HUDEP-2 (cell line): ENCODE measurements around the gene PDLIM5.

Experiments
- DNase-seq, 76 experiments: peaks; one replicate each; lab custom pipeline; 2025; ENCODE audit not compliant: unreplicated experiment in 76 of 76; lab: John Stamatoyannopoulos, UW

The PDLIM5 gene

DNA sequence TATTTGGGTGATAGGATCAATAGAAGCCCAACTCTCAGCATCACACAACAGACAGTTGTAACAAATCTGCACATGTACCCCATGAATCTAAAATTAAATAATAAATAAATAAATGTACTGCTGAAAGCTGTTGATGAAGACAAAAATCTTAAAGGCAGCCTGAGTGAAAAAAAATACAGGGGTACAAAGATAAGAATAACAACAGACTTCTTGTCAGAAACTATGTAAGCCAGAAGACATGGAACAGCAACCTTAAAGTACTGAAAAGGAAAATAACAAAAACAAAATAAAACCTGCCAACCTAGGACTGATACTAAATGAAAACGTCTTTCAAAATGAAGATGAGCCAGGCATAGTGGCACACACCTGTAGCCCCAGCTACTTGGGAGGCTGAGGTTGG lies 25.0 kb upstream of the PDLIM5 start:
- DNase-seq = no peak

DNA sequence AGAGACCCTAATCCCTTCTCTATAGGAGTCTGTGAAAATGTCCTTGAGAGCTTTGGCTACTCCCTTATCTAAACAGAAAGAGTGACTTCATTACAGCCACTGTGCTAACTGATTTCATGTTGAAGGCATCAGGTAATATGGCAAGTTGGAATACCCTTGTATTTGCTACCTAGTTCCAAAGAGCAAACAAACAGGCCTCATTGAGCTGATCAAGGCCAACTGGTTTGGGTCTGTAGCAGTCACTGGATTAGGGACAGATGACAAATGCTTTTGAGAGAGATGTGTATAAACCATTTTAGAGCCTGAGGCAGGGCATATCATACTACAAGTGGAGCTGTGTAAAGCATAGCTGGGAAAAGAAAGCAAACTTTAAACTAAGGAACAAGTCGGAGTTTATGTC lies 22.9 kb upstream of the PDLIM5 start:
- no peak for DNase-seq

DNA sequence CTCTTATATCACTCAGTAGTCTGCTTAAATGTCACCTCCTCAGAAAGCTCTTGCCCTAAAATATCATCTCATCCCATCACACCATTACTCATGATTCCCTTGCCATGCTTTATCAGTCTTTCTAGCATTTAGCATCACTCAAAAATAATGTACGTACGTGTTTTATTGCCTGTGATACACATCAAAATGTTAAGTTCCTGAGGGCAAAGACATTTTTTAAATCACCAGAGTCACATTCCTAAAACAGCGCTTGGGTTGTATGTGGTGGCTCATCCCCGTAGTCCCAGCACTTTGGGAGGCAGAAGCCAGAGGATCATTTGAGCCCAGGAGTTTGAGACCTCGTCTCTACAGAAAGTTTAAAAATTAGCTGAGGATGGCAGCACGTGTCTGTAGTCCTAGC lies 21.3 kb upstream of the PDLIM5 start:
- DNase-seq = no peak

DNA sequence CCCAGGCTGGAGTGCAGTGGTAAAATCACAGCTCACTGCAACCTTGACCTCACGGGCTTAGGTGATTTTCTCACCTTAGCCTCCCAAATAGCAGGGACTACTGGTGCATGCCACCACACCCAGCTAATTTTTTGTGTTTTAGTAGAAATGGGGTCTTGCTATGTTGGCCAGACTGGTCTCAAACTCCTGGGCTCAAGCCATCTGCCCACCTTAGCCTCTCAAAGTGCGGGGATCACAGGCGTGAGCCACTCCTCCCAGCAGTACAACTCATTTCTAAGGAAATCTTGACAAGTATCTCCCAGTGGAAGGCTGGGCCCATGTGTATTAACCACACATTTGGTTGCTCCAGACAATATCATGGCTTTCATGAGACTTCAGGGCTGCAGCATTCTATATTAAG lies 20.4 kb upstream of the PDLIM5 start:
- DNase-seq = no peak

DNA sequence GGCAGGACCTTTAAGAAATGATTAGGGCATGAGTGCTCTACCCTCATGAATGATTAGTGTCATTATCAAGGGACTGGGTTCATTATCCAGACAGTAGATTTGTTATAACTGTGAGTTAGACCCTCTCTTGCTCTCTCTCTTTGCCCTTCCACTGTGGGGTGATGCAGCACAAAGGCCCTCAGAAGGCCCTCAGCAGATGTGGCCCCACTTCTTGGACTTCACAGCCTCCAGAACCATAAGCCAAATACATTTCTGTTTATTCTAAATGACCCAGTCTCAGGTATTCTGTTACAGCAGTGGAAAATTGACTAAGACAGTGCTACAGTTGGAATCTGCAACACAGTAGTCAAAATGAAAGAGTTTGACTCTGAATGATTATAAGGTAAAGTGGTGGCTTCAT lies 17.2 kb upstream of the PDLIM5 start:
- DNase-seq = no peak

DNA sequence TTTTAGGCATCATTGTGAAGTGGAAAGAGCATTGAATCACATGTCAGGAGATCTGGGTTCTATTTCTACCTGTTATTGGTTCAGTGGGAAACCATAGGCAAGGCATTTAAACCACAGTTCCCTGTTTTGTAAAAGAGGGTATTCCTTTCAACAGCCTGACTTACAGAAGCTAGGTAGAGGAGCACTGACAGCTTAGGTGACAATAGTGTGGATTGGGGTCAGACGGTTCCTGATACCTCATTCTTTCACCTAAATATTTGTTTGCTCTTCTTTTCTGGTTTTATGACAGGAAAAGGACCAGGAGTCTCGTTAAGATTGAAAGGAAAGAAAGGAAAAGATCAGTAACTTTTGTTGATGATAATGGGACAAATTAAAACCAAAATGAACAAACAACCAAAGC lies 15.9 kb upstream of the PDLIM5 start:
- DNase-seq = no peak

DNA sequence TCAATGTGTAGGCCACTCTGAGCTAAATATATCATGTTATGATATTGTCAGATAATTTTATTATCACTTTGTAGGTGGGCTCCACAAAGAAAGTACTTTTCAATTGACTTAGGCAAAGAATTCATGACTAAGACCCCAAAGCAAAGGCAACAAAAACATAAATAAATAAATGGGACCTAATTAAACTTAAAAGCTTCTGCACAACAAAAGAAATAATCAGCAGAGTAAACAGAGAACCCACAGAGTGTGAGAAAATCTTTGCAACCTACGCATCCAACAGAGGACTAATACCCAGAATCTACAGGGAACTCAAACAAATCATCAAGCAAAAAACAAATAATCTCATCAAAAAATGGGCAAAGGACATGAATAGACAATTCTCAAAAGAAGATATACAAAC lies 15.2 kb upstream of the PDLIM5 start:
- DNase-seq = no peak

DNA sequence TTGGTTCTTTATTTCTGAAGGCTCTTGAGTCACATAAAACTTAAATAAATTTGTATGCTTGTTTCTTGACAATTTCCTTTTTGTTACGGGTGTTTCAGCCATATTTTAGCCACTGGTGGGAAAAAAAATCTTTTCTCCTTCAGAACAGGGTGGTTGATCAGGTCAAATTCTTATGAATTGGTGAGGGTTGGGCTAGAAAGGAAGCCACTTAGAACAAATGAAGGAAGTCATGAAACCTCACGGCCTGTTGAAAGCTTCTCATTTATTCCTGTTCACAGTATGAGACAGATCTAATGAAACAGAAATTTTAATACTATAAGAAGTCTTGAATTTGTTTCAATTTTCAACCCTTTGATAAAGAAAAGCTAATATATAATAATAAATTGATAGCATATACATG lies 12.1 kb upstream of the PDLIM5 start:
- DNase-seq = no peak

DNA sequence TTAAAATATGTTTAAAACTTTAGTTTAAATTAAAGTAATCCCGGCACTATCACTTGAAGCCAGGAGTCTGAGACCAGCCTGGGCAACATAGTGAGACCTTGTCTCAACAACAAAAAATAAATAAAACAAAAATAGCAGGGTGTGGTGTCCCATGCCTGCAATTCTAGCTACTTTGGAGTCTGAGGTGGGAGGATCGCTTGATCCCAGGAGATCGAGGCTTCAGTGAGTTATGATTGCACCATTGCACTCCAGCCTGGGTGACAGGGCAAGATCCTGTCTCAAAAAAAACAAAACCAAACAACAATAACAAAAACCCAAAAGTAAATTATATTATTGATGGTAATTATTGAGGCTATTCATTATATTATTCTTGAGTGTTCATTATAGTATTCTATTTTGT lies 9.9 kb upstream of the PDLIM5 start:
- DNase-seq = no peak

DNA sequence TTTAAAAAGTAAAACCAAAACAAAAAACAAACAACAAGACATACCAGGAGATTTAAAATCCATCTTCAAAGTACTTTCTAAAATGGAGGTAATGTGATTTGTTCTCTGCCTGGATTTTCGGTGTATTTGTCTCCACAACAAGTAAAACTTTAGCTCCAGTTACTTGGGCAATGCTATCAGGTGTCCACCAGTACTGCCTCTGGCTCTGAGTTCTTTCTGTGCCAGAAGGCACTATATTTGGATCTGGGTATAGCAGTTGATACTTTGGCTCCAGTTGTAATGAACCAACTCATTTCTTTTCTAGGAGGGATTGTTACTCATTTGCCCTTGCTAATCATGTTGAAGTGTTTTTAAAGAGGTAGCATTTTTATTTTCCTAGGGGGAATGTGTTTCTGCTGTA lies 9.5 kb upstream of the PDLIM5 start:
- peak in 1 of 76 experiments; percentile 2 for DNase-seq

DNA sequence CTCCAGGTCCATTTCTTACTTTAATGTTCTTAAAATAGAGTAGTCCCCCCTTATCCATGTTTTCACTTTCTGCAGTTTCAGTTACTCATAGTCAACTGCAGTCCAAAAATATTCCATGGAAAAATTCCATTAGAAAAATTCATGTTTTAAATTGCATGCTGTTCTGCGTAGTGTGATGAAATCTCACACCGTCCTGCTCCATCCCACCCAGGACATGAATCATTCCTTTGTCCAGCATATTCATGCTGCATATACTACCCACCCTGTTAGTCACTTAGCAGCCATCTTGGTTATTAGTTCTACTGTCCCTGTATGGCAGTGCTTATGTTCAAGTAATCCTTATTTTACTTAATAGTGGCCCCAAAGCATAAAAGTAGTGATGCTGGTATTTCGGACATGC lies 5.4 kb upstream of the PDLIM5 start:
- no peak for DNase-seq

DNA sequence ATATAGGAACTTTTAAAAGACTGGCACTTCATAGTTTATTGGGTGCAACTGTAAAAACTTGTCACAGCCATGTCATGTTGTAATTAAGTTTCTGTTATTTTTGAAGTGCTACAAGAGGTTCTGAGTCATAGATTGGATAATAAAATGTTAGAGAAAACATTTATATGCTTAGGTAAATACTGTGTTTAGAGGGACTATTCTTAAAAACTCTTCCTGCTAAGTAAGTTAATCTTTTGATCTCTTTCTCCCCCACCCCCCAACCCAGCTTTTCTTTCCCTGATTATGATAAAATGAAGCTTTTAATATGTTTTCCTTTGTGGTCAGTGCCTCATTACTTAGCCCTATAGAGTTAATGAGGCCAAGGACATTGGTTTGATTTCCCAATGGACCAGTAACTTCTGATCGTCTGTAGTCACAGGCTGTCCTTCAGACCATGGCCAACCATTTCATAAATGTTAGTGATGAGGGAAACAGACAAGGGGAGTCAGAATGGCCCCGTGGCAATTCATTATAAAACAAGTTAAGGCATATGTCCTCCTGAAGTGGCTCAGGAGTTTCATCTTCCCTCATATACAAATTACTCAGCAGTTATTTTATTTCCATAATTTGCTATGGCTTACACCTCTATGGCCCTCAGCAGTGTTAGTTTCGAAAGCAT lies 3.9 kb upstream of the PDLIM5 start:
- no peak for DNase-seq

DNA sequence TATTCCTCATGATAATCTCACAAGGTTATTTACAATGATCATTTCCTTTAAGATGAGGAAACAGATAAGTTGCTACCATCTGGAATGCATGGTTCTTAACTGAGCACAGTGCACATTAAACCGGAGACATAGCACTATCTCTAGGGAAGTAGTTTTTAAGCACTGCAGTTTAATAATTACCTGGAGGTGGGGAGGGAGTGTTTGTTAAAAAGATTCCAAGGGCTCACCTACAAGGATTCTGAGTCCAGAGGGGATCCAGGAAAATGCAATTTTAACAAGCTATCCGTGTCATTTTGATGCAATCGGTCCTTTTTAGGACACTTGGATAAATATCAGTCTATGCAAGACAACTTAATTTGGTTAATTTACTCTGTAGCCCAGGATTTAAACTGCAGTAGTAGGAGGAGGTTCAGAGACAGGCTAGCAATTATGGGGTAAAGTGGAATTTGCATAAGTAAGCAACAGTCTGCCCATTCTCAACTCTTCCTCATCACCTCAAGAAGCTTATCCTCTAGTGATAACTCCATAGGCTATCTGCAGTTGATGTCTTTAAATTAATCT lies 2.8 kb upstream of the PDLIM5 start:
- no peak for DNase-seq

DNA sequence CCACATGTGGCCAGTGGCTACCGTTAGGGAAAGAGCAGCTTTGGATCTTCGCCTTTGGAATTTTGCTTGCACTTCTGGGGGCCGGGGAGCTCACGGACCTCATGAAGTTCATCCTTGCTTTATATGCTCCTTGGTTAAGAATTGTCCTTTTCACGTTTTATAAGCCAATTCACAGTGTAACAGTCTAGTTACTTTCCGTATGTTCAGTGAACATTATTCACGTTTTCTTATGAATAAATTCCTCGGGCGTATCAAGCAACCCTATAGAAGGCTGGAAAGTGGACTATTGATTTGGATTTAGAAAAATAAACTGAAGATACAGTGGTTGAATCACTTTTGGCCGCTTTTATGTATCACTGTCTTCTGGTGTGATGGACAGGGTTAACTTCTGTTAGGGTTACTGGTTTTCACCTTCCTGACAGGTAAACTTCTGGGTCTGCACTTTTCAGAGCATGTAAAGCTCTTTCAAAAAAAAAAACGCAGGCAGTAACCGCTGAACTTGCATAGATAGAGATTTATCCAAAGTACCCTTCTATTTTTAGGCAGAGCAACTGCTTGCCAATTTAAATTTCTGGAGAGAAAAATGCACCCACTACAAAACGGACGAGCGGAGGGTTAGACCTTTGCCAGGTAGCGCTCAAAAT lies 569 bp upstream of the PDLIM5 start:
- no peak for DNase-seq

DNA sequence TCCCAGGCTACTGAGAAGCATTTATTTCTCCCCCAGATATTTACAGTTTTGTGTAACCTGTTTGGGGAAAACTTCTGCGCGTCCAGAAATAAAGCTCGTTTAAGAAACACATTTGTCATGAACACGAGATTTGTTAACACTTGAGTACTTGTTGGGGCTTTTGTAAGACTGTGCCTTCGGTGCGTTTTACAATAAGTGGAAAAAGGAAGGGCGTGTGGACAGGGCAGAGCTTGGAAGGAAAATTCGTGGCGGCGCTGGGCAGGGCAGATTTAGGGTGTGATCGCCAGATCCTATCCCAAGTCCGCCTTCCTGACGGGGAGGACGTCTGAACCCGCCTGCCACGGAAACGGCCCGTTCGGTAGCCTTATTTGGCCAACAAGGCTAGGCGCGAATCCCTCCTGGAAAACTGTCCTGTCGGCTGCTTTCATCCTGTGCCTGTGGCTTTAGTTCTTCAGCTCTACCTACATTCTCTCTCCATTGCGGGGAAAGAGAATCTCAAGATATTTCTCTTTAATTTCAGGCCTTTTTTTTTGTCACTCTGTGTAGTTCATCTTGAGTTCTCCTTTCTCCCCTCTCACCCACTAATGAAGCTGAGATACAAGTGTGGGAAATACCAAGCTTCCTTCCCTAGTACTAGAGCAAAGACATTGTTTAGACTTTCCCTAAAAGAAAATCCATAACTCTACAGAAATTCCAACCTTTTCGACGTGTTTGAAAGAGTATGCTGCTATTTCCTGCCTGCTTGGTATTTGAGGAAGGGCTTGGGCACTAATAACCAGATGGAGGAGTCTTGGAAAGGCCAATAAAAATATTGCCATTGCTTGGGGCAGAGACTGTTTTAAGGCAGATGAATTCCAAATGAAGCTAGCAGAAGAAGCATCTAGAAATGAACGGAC lies 982 bp downstream of the PDLIM5 start:
- peak in 64 of 76 experiments; percentile 5 to 66 (median 43) for DNase-seq

DNA sequence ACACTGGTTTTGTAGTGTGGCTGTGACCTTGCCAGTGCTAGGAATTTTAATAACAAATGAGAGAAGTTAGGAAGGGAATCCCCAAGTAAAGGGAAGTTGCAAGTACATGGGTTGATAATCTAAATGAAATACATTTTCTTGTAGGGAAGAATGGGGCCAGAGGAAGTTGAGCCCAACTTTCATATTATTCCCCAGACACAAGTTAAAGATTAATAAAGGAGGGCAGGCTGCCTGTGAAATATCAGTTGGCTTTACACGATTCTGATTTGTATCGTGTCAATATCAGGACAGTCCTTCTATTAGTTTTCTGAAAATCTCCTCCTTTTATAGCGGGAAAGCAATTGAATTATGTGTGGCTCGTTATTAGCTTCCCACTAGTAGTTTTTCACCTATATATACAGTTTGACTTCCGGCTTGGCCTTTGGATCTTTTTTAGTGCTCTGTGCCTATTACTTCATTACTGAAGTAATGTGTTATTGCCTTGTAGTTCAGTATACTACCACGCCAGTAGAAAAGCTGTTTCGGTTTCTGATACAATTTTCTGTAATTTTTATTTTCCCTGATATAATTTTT lies 1.7 kb downstream of the PDLIM5 start:
- DNase-seq = no peak

DNA sequence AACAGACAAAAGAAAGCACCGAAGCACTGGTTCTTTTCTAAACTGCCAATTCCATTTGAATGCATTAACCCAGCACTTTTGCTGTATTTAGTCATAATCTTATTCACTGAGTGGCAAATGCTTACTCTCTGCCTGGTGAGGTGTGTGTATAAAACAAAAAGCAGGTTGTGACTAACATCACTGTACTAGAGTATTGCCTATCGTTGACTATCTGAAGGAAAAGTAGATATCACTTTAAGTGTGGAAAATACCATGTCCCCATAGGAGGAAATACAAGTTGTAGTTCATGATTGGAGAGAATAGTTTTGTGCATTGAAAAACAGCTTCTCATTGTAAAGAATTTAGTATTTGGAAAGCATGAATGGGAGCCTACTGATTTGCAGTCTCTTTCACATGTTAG lies 2.7 kb downstream of the PDLIM5 start:
- no peak for DNase-seq

DNA sequence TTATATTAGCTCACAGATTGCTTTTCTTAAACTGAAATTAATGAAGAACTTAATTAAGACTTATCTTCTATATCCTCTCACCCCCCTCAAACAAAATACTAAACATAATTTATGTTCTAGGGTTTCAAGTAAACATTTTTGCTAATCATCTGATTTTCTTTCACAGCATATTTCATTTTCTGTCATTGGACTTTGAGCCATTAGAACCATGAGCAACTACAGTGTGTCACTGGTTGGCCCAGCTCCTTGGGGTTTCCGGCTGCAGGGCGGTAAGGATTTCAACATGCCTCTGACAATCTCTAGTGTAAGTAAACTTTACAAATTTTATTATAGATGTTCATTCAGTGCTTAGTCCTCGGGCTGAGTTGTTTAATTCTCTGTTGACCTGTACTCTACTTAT lies 3.3 kb downstream of the PDLIM5 start:
- no peak for DNase-seq

DNA sequence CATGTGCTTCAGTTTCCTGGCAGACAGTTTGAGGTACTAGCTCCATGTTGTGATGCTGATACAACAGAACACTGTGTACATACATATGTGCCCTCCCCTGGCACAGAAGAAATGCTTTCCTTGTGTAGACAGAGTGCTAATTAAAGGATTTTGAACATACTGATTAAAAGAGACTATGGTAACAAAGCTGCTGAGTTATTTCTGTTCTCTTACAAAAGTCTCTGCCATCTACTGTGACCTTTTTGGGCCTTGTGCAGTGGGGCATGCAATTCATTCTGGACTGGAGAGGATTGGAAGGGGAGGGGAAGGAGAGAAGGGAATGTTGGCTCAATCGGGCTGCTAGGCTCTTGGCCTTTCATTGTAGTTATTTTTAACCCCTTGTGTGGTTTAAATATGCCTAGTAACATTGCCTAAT lies 6.0 kb downstream of the PDLIM5 start:
- DNase-seq = no peak

DNA sequence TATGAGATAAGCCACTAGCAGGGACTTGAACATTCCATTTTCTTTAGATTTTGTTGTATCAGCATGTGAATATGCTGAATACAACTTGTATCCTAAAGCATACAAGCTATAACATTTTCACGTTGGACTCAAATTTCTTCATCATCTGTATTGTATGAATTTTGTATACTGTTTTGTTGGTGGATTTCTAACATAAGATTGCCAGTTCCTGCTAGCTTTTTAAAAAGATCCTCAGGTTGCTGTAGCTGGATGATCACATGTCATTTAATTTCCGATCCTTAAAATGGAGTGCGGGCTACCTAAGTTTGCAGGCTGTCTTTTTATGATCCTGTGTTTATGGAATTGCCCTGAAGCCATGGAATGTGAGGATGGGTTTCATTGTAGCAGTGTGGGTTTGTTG lies 6.9 kb downstream of the PDLIM5 start:
- no peak for DNase-seq

DNA sequence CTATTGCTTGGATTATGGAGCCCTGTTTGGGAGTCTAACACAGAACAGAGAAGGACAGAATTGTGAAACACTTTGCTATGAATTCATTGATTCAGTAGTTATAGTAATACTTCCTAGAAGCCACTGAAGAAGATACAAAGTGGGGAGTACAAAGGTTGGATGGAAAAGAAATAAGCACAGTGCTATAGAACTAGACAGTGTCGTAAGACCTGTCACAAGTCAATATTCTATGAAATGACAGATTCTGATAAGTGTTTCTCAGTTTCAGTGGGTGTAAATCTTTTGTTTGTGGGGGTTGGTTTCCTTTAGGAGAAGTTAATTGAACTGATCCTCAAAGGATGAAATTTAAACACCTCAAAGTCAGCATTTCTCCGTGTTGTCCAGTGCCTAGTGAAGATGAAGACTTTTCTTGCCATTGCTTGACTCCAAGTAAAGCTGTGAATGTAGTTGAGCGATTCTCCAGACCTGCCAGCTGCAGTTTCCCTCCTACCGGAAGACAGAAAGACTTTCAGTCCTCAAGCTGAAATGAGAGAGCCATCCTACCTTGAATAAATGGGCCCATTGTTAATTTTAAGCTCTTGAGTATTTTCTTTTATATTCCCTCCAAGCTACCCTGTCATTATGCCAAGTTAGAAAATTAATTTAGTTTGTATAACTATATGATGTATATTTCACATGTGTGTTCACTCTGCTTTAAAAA lies 7.9 kb downstream of the PDLIM5 start:
- no peak for DNase-seq
